Testis (tissue), 3 donors: Measurements from ENCODE around the gene GNB1L. TPM values are rescaled to one million over a fixed set of nuclear protein-coding genes. Genes with fewer than 3 reads are reported as not detected.

Source experiments
- DNase-seq: peaks from one replicate; pipeline ENCODE4 v3.0.0-alpha.2; 2019
- H3K27ac ChIP-seq, 2 donors: fragments of 200-600 bp; sonication (generic); one replicate each; pipeline ENCODE4 v1.5.1; 2019
- H3K27me3 ChIP-seq: fragments of 200-600 bp; sonication (generic); one replicate; pipeline ENCODE4 v1.5.1; 2019
- H3K36me3 ChIP-seq: fragments of 200-600 bp; sonication (generic); one replicate; pipeline ENCODE4 v1.5.1; 2017; ENCODE audit warnings: low read depth; ENCODE audit errors: missing control alignments
- H3K4me1 ChIP-seq: fragments of 200-600 bp; sonication (generic); one replicate; pipeline ENCODE4 v1.5.1; 2019
- H3K4me3 ChIP-seq, 2 donors: fragments of 200-600 bp; sonication (generic); one replicate each; pipeline ENCODE4 v1.5.1; 2017 to 2019
- H3K9me3 ChIP-seq: fragments of 200-600 bp; sonication (generic); one replicate; pipeline ENCODE4 v1.5.1; 2017
- CTCF ChIP-seq, 3 experiments: fragments of 450-650 bp in 2 of 3; fragments of 200-600 bp in 1 of 3; sonication (generic) in 1 of 3; IDR thresholded peaks; one replicate each; pipeline ENCODE4 v1.5.1; 2016 to 2019; ENCODE audit warnings: antibody characterized with exemption in 3 of 3, mild to moderate bottlenecking in 2 of 3, moderate library complexity in 1 of 3
- POLR2A ChIP-seq: fragments of 450-650 bp; IDR thresholded peaks from one replicate; pipeline ENCODE4 v1.6.1; 2017; ENCODE audit warnings: antibody characterized with exemption, mild to moderate bottlenecking, moderate library complexity
- WGBS, 2 donors: methylation state at CpG; one replicate each; pipeline ENCODE4 v1.1.5; 2018; 5-methylcytosine and 5-hydroxymethylcytosine counted together
- intact Hi-C: fragments of 100-400 bp; cut with DNase I; formaldehyde crosslinking; loops from one replicate; pipeline ENCODE4 v1.15.1; 2023; ENCODE audit warnings: low total_unique reads
- polyA plus RNA-seq: library from polyadenylated mRNA; stranded (reverse); fragments of 350-450 nt; fragmentation: Illumina TruSeq; extraction: RNeasy Lipid Tissue Mini Kit (QIAGEN cat#74804); gene quantifications from one replicate; pipeline ENCODE4 v1.2.3, GENCODE V29; 2014; ENCODE audit warnings: low read depth, low replicate concordance; ENCODE audit not compliant: insufficient read depth
- total RNA-seq, 2 donors: library from RNA; depleted of rRNA; stranded (reverse); fragments of >200 nt; gene quantifications; one replicate each; pipeline ENCODE4 v1.2.3, GENCODE V29; 2016

Gene GNB1L
- total and polyA plus RNA-seq, 3 donors from 2014 or later: 5.5 to 6.9 (median 6.0) TPM

GRCh38 chr22:19843857-19844376 lies 10.8 kb downstream of the GNB1L start:
- Histone ChIP-seq H3K4me3 (no peak overlapping the region), H3K4me1 (no peaks in the 10 kb centered on the region), H3K9me3 (no peaks in the 10 kb centered on the region), H3K27ac (no peak overlapping the region), H3K36me3 (no peaks in the 10 kb centered on the region), H3K27me3 (no peaks in the 10 kb centered on the region)
- intact Hi-C loops: no loop called here
- no peak for DNase-seq
- no peak for TF ChIP-seq CTCF (IDR thresholded peaks at IDR 0.05)
- TF ChIP-seq POLR2A: no peak
- 71 to 89% methylated on average over 3 to 10 of the region's 11 CpGs for WGBS, 2 donors

GRCh38 chr22:19843107-19843856 lies 11.4 kb downstream of the GNB1L start:
- intact Hi-C loops: no loop called here
- H3K9me3 ChIP-seq: no peaks in the 10 kb centered on the region
- no peak overlapping the region for H3K27ac ChIP-seq
- TF ChIP-seq POLR2A (no peak), CTCF (IDR thresholded peaks at IDR 0.05) (no peak)
- no peaks in the 10 kb centered on the region for H3K4me1 ChIP-seq
- 77 to 89% methylated on average over 24 to 27 of the region's 27 CpGs for WGBS, 2 donors
- H3K4me3 ChIP-seq: no peak overlapping the region
- no peak for DNase-seq
- no peaks in the 10 kb centered on the region for H3K27me3 ChIP-seq
- H3K36me3 ChIP-seq: no peaks in the 10 kb centered on the region

GRCh38 chr22:19842393-19843106 lies 12.1 kb downstream of the GNB1L start:
- TF ChIP-seq CTCF (IDR thresholded peaks at IDR 0.05) (no peak), POLR2A (no peak)
- Histone ChIP-seq H3K4me3 (no peak overlapping the region), H3K36me3 (no peaks in the 10 kb centered on the region), H3K9me3 (no peaks in the 10 kb centered on the region), H3K27ac (no peak overlapping the region), H3K4me1 (no peaks in the 10 kb centered on the region), H3K27me3 (no peaks in the 10 kb centered on the region)
- WGBS, 2 donors: 81 to 83% methylated on average over 11 to 12 of the region's 12 CpGs
- intact Hi-C loops: no loop called here
- DNase-seq: no peak

GRCh38 chr22:19841641-19842392 lies 12.9 kb downstream of the GNB1L start:
- Histone ChIP-seq H3K4me1 (no peaks in the 10 kb centered on the region), H3K27me3 (no peaks in the 10 kb centered on the region), H3K27ac (no peak overlapping the region), H3K36me3 (no peaks in the 10 kb centered on the region), H3K9me3 (no peaks in the 10 kb centered on the region), H3K4me3 (no peak overlapping the region)
- DNase-seq: no peak
- WGBS, 2 donors: 81 to 85% methylated on average over 8 of the region's 8 CpGs
- intact Hi-C loops: no loop called here
- TF ChIP-seq CTCF (IDR thresholded peaks at IDR 0.05) (no peak), POLR2A (no peak)
